ENCODE data around the gene ZDHHC3.

- no peak for TF ChIP-seq REST (IDR thresholded peaks at IDR 0.05; ENCODE audit: insufficient read depth in 1 of 2, low read depth in 2 of 2, low read length in 1 of 2)
- TF ChIP-seq CTCF (IDR thresholded peaks at IDR 0.05), result no peak
- TF ChIP-seq POLR2AphosphoS5 (IDR thresholded peaks at IDR 0.05; ENCODE audit: low read depth, low read length), result no peak
Observed at GRCh38 chr3:44966795-44967278, 9.1 kb downstream of the ZDHHC3 start.
